Measurements from ENCODE around the gene CRPPA. TPM values are rescaled to one million over a fixed set of nuclear protein-coding genes. Genes with fewer than 3 reads are reported as not detected.

Gene CRPPA
- total and polyA plus RNA-seq, 2 donors (not counting 1 experiment from before 2014, with no cell fraction given) = 0.16 to 1.2 TPM

- ChIA-PET POLR2A (interaction anchor here (0.6 kb wide), 1 partner anchor 17 kb away, joined by 4 read pairs; no protein-coding TSS in a partner anchor), CTCF (interaction anchor here (0.7 kb wide), 1 partner anchor 81 kb away, joined by 3 read pairs; no protein-coding TSS in a partner anchor)
- Histone ChIP-seq H4K20me1 (ENCODE audit: control insufficient read depth, insufficient read depth, low read length, poor library complexity, severe bottlenecking) (no peaks in the 10 kb centered on the region), H2AFZ (ENCODE audit: insufficient read depth, low read depth, low read length, poor library complexity, severe bottlenecking) (no peak overlapping the region), H3K4me1 (ENCODE audit: control insufficient read depth in 2 of 2, insufficient read depth in 2 of 2, low read length in 2 of 2) (no peaks in the 10 kb centered on the region), H3K27me3 (replicated peaks in 1 of 4; ENCODE audit: control extremely low read depth in 1 of 4, control insufficient read depth in 3 of 4, insufficient read depth in 4 of 4, low read length in 3 of 4) (no peaks in the 10 kb centered on the region), H3K9ac (ENCODE audit: low read length) (no peak overlapping the region), H3K4me2 (replicated peaks; ENCODE audit: low read depth, low read length, poor library complexity, severe bottlenecking) (no peak overlapping the region), H3K27ac (ENCODE audit: low read length in 2 of 2) (no peak overlapping the region), H3K79me2 (ENCODE audit: control insufficient read depth, insufficient read depth, low read length) (no peaks in the 10 kb centered on the region), H3K4me3 (ENCODE audit: control extremely low read depth in 1 of 5, extremely low read depth in 1 of 5, insufficient read depth in 1 of 5, low read depth in 2 of 5, low read length in 4 of 5) (no peak overlapping the region), H3K36me3 (replicated peaks in 1 of 2; ENCODE audit: control extremely low read depth in 1 of 2, control insufficient read depth in 1 of 2, extremely low read depth in 1 of 2, insufficient read depth in 2 of 2, low read length in 1 of 2) (no peaks in the 10 kb centered on the region), H3K9me3 (ENCODE audit: control extremely low read depth in 1 of 3, control insufficient read depth in 2 of 3, insufficient read depth in 1 of 3, low read length in 2 of 3) (no peaks in the 10 kb centered on the region)
- intact Hi-C loops (cut with micrococcal nuclease) = no loop called here
- WGBS (ENCODE audit: insufficient coverage) = no CpG with 5 or more reads among the region's 1 CpG
- no peak for DNase-seq
- no peak for ATAC-seq (ENCODE audit: low read depth)
- Mint-ChIP-seq H3K9me3 (ENCODE audit: insufficient read depth) (no peaks in the 10 kb centered on the region), H3K4me3 (no peak overlapping the region), H3K27me3 (no peaks in the 10 kb centered on the region), H3K27ac (no peak overlapping the region), H3K4me1 (no peaks in the 10 kb centered on the region)
- TF ChIP-seq CTCF (IDR thresholded peaks at IDR 0.05) (no peak), EZH2 (IDR thresholded peaks at IDR 0.05; ENCODE audit: borderline replicate concordance, insufficient read depth, low read depth, low read length, poor library complexity, severe bottlenecking) (no peak)
Observed at GRCh38 chr7:16455591-16455990, 34.3 kb upstream of the CRPPA start.

GRCh38 chr7:16450366-16450765 is 29.0 kb upstream of the CRPPA start:
- intact Hi-C loops (cut with micrococcal nuclease) = no loop called here
- no peak overlapping the region for H3K4me2 ChIP-seq (replicated peaks; ENCODE audit: low read depth, low read length, poor library complexity, severe bottlenecking)
- no peaks in the 10 kb centered on the region for H3K79me2 ChIP-seq (ENCODE audit: control insufficient read depth, insufficient read depth, low read length)
- no peaks in the 10 kb centered on the region for H3K27me3 ChIP-seq (replicated peaks in 1 of 4; ENCODE audit: control extremely low read depth in 1 of 4, control insufficient read depth in 3 of 4, insufficient read depth in 4 of 4, low read length in 3 of 4)
- 100% methylated on average over 1 of the region's 6 CpGs for WGBS (ENCODE audit: insufficient coverage)
- no peaks in the 10 kb centered on the region for H4K20me1 ChIP-seq (ENCODE audit: control insufficient read depth, insufficient read depth, low read length, poor library complexity, severe bottlenecking)
- H3K4me1 Mint-ChIP-seq = no peaks in the 10 kb centered on the region
- CTCF ChIA-PET = no interaction called here
- no peaks in the 10 kb centered on the region for H3K36me3 ChIP-seq (replicated peaks in 1 of 2; ENCODE audit: control extremely low read depth in 1 of 2, control insufficient read depth in 1 of 2, extremely low read depth in 1 of 2, insufficient read depth in 2 of 2, low read length in 1 of 2)
- H2AFZ ChIP-seq (ENCODE audit: insufficient read depth, low read depth, low read length, poor library complexity, severe bottlenecking) = no peak overlapping the region
- no peaks in the 10 kb centered on the region for H3K4me1 ChIP-seq (ENCODE audit: control insufficient read depth in 2 of 2, insufficient read depth in 2 of 2, low read length in 2 of 2)
- no peak overlapping the region for H3K4me3 ChIP-seq (ENCODE audit: control extremely low read depth in 1 of 5, extremely low read depth in 1 of 5, insufficient read depth in 1 of 5, low read depth in 2 of 5, low read length in 4 of 5)
- no peak overlapping the region for H3K27ac Mint-ChIP-seq
- no peak overlapping the region for H3K9ac ChIP-seq (ENCODE audit: low read length)
- no peaks in the 10 kb centered on the region for H3K27me3 Mint-ChIP-seq
- H3K4me3 Mint-ChIP-seq = no peak overlapping the region
- POLR2A ChIA-PET = no interaction called here
- H3K9me3 Mint-ChIP-seq (ENCODE audit: insufficient read depth) = no peaks in the 10 kb centered on the region
- TF ChIP-seq EZH2 (IDR thresholded peaks at IDR 0.05; ENCODE audit: borderline replicate concordance, insufficient read depth, low read depth, low read length, poor library complexity, severe bottlenecking) (no peak), CTCF (IDR thresholded peaks at IDR 0.05) (no peak)
- DNase-seq (no peak), ATAC-seq (ENCODE audit: low read depth) (no peak)
- H3K9me3 ChIP-seq (ENCODE audit: control extremely low read depth in 1 of 3, control insufficient read depth in 2 of 3, insufficient read depth in 1 of 3, low read length in 2 of 3) = no peaks in the 10 kb centered on the region
- H3K27ac ChIP-seq (ENCODE audit: low read length in 2 of 2) = no peak overlapping the region
